K562 (cell line): ENCODE data around the gene PNPLA7. TPM values are rescaled to one million over a fixed set of nuclear protein-coding genes. Genes with fewer than 3 reads are reported as not detected.

Experiments
- ATAC-seq: fragments of 200-7000 bp; cut with Tn5 transposase; 3 replicates; pipeline ENCODE4 v1.9.1; 2020; ENCODE audit warnings: moderate library complexity
- BruUV-seq: library from RNA; stranded (reverse); fragments of 400-500 nt; replicated peaks from 2 replicates; lab custom pipeline; 2021; lab: Mats Ljungman, UMichigan
- CTCF ChIA-PET: fragments of 300-600 bp; formaldehyde crosslinking; extraction: SDS; loops from one replicate; lab custom pipeline; 2021; ENCODE audit warnings: low intra/inter-chr PET ratio; lab: Yijun Ruan, JAX
- POLR2A ChIA-PET: fragments of 300-600, 350-650 bp; sonication (Branson Sonifier 250); formaldehyde crosslinking; extraction: SDS; loops from one replicate; lab custom pipeline; 2021; ENCODE audit warnings: antibody characterized with exemption, inconsistent platforms; lab: Yijun Ruan, JAX
- DNase-seq, 4 experiments: peaks; one replicate each; pipeline versions ENCODE4 v3.0.0 to v3.0.0-alpha.2; 2011 to 2018; ENCODE audit warnings: low spot score in 3 of 4, mixed read lengths in 3 of 4; ENCODE audit errors: extremely low read depth in 1 of 4
- FAIRE-seq: peaks from 2 replicates; lab custom pipeline; 2011; peaks lifted over from hg19 to GRCh38; lab: Jason Lieb, UNC
- H2AFZ ChIP-seq: 2 replicates; pipeline ENCODE4 v1.6.0; 2011; ENCODE audit warnings: low read depth, low read length, control low read depth, inconsistent platforms
- H3K27ac ChIP-seq: fragments of 200-600 bp; 3 replicates; pipeline ENCODE4 v1.8.0; 2011; ENCODE audit warnings: low read depth, mild to moderate bottlenecking, control low read depth, inconsistent platforms, low read length, moderate library complexity, mixed read lengths; ENCODE audit errors: extremely low read depth
- H3K27me3 ChIP-seq, 2 experiments: fragments of 300-600 bp in 1 of 2; 2 replicates in 1 of 2; 3 replicates in 1 of 2; pipeline versions ENCODE4 v1.6.0 to v1.8.0; 2011; ENCODE audit warnings: inconsistent platforms in 2 of 2, low read length in 2 of 2, mild to moderate bottlenecking in 1 of 2, mixed read lengths in 1 of 2, moderate library complexity in 1 of 2; ENCODE audit not compliant: control insufficient read depth in 2 of 2, insufficient read depth in 2 of 2
- H3K36me3 ChIP-seq: fragments of 300-600 bp; 3 replicates; pipeline ENCODE4 v1.8.0; 2011; ENCODE audit warnings: mild to moderate bottlenecking, low read length, inconsistent platforms; ENCODE audit not compliant: control insufficient read depth, insufficient read depth
- H3K4me1 ChIP-seq, 2 experiments: fragments of 200-600 bp in 1 of 2; replicated peaks in 1 of 2; 2 replicates in 1 of 2; 3 replicates in 1 of 2; pipeline versions ENCODE4 v1.5.1 to v1.8.0; 2011; ENCODE audit warnings: inconsistent platforms in 2 of 2, low read length in 2 of 2, mild to moderate bottlenecking in 1 of 2, mixed read lengths in 1 of 2, moderate library complexity in 1 of 2; ENCODE audit not compliant: control insufficient read depth in 2 of 2, insufficient read depth in 2 of 2
- H3K4me2 ChIP-seq: 2 replicates; pipeline ENCODE4 v1.6.1; 2011; ENCODE audit warnings: low read length, control low read depth, inconsistent platforms, mixed read lengths; ENCODE audit not compliant: insufficient read depth
- H3K4me3 ChIP-seq: fragments of 200-600 bp; sonication (generic), shearing (Covaris generic); 2 replicates; pipeline ENCODE4 v1.5.1; 2016; ENCODE audit warnings: control low read depth, inconsistent platforms
- H3K79me2 ChIP-seq: fragments of 200-600 bp; 3 replicates; pipeline ENCODE4 v1.8.0; 2011; ENCODE audit warnings: low read length, inconsistent platforms; ENCODE audit not compliant: control insufficient read depth, insufficient read depth
- H3K9ac ChIP-seq, 2 experiments: 2 replicates each; pipeline versions ENCODE4 v1.6.0 to v1.6.1; 2011; ENCODE audit warnings: low read depth in 2 of 2, low read length in 2 of 2, control low read depth in 1 of 2, inconsistent platforms in 1 of 2, mild to moderate bottlenecking in 1 of 2, mixed read lengths in 1 of 2; ENCODE audit not compliant: insufficient read depth in 1 of 2
- H3K9me1 ChIP-seq: one replicate; pipeline ENCODE4 v1.6.0; 2011; ENCODE audit warnings: inconsistent platforms, mild to moderate bottlenecking, low read length, moderate library complexity; ENCODE audit not compliant: control insufficient read depth, insufficient read depth
- H3K9me3 ChIP-seq: replicated peaks from 2 replicates; pipeline ENCODE4 v1.5.1; 2011; ENCODE audit warnings: low read depth, low read length, inconsistent platforms; ENCODE audit not compliant: control insufficient read depth, insufficient read depth
- H4K20me1 ChIP-seq: replicated peaks from 2 replicates; pipeline ENCODE4 v1.6.1; 2011; ENCODE audit warnings: low read length, inconsistent platforms, mixed read lengths; ENCODE audit not compliant: control insufficient read depth, insufficient read depth
- BCL6 ChIP-seq: fragments of 250-450 bp; sonication (Bioruptor Pico); IDR thresholded peaks from 2 replicates; pipeline ENCODE4 v1.4.0; 2020
- BMI1 ChIP-seq: fragments of 150-350 bp; IDR thresholded peaks from 2 replicates; pipeline ENCODE4 v1.6.1; 2014; ENCODE audit warnings: low read length
- CCAR2 ChIP-seq: fragments of 200-400 bp; formaldehyde crosslinking; IDR thresholded peaks from 2 replicates; pipeline ENCODE4 v1.6.1; 2017; ENCODE audit warnings: mild to moderate bottlenecking, low read depth, low read length
- ELK3 ChIP-seq: fragments of 450-650 bp; formaldehyde crosslinking; IDR thresholded peaks from 2 replicates; pipeline ENCODE4 v1.4.0; 2020; ENCODE audit warnings: mild to moderate bottlenecking
- FIP1L1 ChIP-seq: fragments of 200-400 bp; formaldehyde crosslinking; IDR thresholded peaks from 2 replicates; pipeline ENCODE4 v1.6.1; 2018; ENCODE audit warnings: mild to moderate bottlenecking, low read depth, low read length; ENCODE audit not compliant: poor library complexity, severe bottlenecking
- GTF3C2 ChIP-seq: IDR thresholded peaks from 3 replicates; pipeline ENCODE4 v1.6.1; 2011; ENCODE audit warnings: borderline replicate concordance, mild to moderate bottlenecking, moderate library complexity; ENCODE audit not compliant: insufficient read length; ENCODE audit errors: extremely low read depth
- HSF4 ChIP-seq: fragments of 250-450 bp; sonication (Bioruptor Pico); IDR thresholded peaks from 2 replicates; pipeline ENCODE4 v2.1.2; 2022; ENCODE audit warnings: mild to moderate bottlenecking, moderate library complexity, borderline replicate concordance
- MAZ ChIP-seq, 2 experiments: fragments of 450-650 bp in 1 of 2; sonication (generic) in 1 of 2; formaldehyde crosslinking; IDR thresholded peaks in 1 of 2; conservative IDR thresholded peaks in 1 of 2; 2 replicates each; pipeline versions ENCODE4 v1.4.0 to v1.5.0; 2020; ENCODE audit warnings: mild to moderate bottlenecking in 1 of 2, missing genetic modification reagents in 1 of 2
- POLR3G ChIP-seq: IDR thresholded peaks from 2 replicates; pipeline ENCODE4 v1.6.1; 2011; ENCODE audit not compliant: insufficient read length, insufficient replicate concordance; ENCODE audit errors: extremely low read depth
- USF2 ChIP-seq: sonication (generic); formaldehyde crosslinking; IDR thresholded peaks from 2 replicates; pipeline ENCODE4 v1.5.0; 2020; ENCODE audit warnings: missing genetic modification reagents
- ZNF436 ChIP-seq: fragments of 250-450, 450-650 bp; sonication (Bioruptor Pico); formaldehyde crosslinking; IDR thresholded peaks from 2 replicates; pipeline ENCODE4 v1.7.0; 2020; ENCODE audit warnings: mild to moderate bottlenecking
- ZNF551 ChIP-seq: fragments of 250-450 bp; sonication (Bioruptor Pico); IDR thresholded peaks from 2 replicates; pipeline ENCODE4 v1.5.0; 2021; ENCODE audit warnings: mild to moderate bottlenecking, moderate library complexity
- WGBS: fragments of 100-300 bp; shearing (Covaris generic); methylation state at CpG from one replicate; pipeline ENCODE4 v1.1.6; 2016; ENCODE audit warnings: low coverage, mixed read lengths; ENCODE audit not compliant: insufficient coverage; ENCODE audit errors: missing lambda C conversion rate; 5-methylcytosine and 5-hydroxymethylcytosine counted together
- in situ Hi-C: fragments of 300-500 bp; cut with MboI; formaldehyde crosslinking; loops from 4 replicates; pipeline ENCODE4 v1.15.0; 2018; ENCODE audit warnings: inconsistent platforms, mixed read lengths
- intact Hi-C: fragments of 100-400 bp; cut with micrococcal nuclease; formaldehyde crosslinking; loops from 2 replicates; pipeline ENCODE4 v1.14.2; 2022
- polyA plus RNA-seq, 8 experiments: library from polyadenylated mRNA; depleted of rRNA in 4 of 8; stranded (reverse) in 5 of 8; unstranded in 3 of 8; fragments of >200 nt; fragmentation: Nextera tagmentation in 2 of 8; fragmentation: Illumina TruSeq in 1 of 8; extraction: Ambion mirVana in 2 of 8; extraction: Trizol in 1 of 8; gene quantifications; 2 replicates each; pipeline versions ENCODE4 v1.2.1 to v1.2.3, GENCODE V29; 2011 to 2014; ENCODE audit warnings: inconsistent platforms in 1 of 8, missing spikeins in 1 of 8
- total RNA-seq, 7 experiments: library from RNA; depleted of rRNA in 6 of 7; stranded (reverse); fragments of >200 nt in 6 of 7; fragmentation: Illumina TruSeq in 2 of 7; extraction: Trizol in 2 of 7; gene quantifications; 2 replicates each; pipeline versions ENCODE4 v1.2.1 to v1.2.3, GENCODE V29; 2011 to 2021; ENCODE audit warnings: low replicate concordance in 1 of 7
- TF ChIP-seq, protein P1 (sequence below): sonication (generic); IDR thresholded peaks from 2 replicates; pipeline ENCODE4 v1.6.1; 2016

PNPLA7 gene
- total and polyA plus RNA-seq, 9 of the 15 experiments (the other 6 are each of a cell fraction or from before 2014, with no cell fraction given): 0.01 to 0.85 (median 0.19) TPM; not detected in 1

- TF ChIP-seq ZNF436 (CRISPR knock-in tag): no peak
Measured at GRCh38 chr9:137521405-137521985, 28.7 kb downstream of the PNPLA7 start (continued).

DNA sequence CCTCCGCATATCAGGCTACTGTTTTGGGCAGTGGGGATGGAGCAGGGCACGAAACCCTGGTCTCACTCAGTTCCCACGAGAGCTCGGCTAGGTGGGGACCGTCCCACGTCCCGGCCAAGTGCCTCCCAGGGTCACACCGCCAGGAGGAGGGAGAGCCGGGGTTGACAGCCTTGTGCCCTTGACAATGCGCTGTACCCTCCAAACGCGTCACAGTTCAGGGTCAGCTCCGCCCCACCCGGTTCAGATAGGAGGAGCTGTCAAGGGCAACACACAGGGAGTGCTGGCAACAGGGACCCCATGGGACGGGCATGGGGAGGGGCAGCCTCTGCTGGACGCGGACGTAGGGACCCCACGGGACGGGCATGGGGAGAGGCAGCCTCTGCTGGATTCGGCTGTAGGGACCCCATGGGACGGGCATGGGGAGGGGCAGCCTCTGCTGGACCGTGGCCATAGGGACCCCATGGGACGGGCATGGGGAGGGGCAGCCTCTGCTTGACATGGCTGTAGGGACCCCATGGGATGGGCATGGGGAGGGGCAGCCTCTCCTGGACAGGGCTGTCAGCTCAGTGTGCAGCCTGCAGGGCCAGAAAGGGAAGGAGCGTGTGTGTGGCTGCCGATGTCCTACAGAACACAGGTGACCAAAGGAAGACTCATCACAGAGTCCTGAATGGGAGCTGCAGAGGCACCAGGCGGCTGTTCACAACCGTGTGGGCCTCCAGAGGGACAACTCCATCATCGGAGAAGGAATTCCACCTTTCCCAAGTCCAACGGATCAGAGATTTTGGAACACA is 29.4 kb downstream of the PNPLA7 start:
- FAIRE-seq (no peak), DNase-seq (no peak), ATAC-seq (no peak)
- H2AFZ ChIP-seq: no peak overlapping the region
- no peaks in the 10 kb centered on the region for H3K27me3 ChIP-seq
- peak overlapping the region in 1 of 2 experiments; percentile 22; a peak in 2 of 4 replicates for H3K9ac ChIP-seq
- H3K27ac ChIP-seq: no peak overlapping the region
- no peak overlapping the region for H3K4me2 ChIP-seq
- BruUV-seq: no TSS peak
- 38% methylated on average over 22 of the region's 30 CpGs for WGBS
- H3K9me1 ChIP-seq: no peaks in the 10 kb centered on the region
- POLR2A ChIA-PET: interaction anchor here (0.8 kb wide), 1 partner anchor 20 kb away, joined by 3 read pairs; no protein-coding TSS in a partner anchor
- no peak for TF ChIP-seq GTF3C2
- no peak for TF ChIP-seq USF2 (CRISPR knock-in tag)
- no peak for TF ChIP-seq POLR3G
- TF ChIP-seq MAZ (CRISPR knock-in tag; conservative IDR thresholded peaks at IDR 0.05 in 1 of 2, IDR thresholded peaks at IDR 0.05 in 1 of 2): no peak
- TF ChIP-seq, protein P1, sequence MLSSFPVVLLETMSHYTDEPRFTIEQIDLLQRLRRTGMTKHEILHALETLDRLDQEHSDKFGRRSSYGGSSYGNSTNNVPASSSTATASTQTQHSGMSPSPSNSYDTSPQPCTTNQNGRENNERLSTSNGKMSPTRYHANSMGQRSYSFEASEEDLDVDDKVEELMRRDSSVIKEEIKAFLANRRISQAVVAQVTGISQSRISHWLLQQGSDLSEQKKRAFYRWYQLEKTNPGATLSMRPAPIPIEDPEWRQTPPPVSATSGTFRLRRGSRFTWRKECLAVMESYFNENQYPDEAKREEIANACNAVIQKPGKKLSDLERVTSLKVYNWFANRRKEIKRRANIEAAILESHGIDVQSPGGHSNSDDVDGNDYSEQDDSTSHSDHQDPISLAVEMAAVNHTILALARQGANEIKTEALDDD: no peak
- no peak for TF ChIP-seq HSF4 (CRISPR knock-in tag)
- TF ChIP-seq BCL6 (CRISPR knock-in tag): no peak
- no peak for TF ChIP-seq FIP1L1
- no peak for TF ChIP-seq BMI1
- TF ChIP-seq ZNF551 (CRISPR knock-in tag): no peak
- no peak for TF ChIP-seq CCAR2
- no peak for TF ChIP-seq ELK3 (CRISPR knock-in tag)
- TF ChIP-seq, all 486 proteins: peak for 0
- Histone ChIP-seq H3K9me3 (no peaks in the 10 kb centered on the region), H3K4me3 (no peak overlapping the region), H3K4me1 (peaks cover 0 to 33% of the 10 kb centered on the region in 2 experiments; a peak in 3 of 5 replicates), H3K79me2 (no peaks in the 10 kb centered on the region), H4K20me1 (no peaks in the 10 kb centered on the region), H3K36me3 (no peaks in the 10 kb centered on the region)
- in situ Hi-C loops (no loop called here), intact Hi-C loops (no loop called here)
- CTCF ChIA-PET: interaction anchor here (0.6 kb wide), 1 partner anchor 221 kb away, joined by 3 read pairs; no protein-coding TSS in a partner anchor
